HepG2 (cell line): ENCODE data around the gene TGFB2. TPM values are rescaled to one million over a fixed set of nuclear protein-coding genes. Genes with fewer than 3 reads are reported as not detected.
A peak's percentile ranks its signal among the peaks of the same experiment; 100 is the strongest.

ENCODE experiments used
- ATAC-seq: fragments of 200-7000 bp; cut with Tn5 transposase; 3 replicates; pipeline ENCODE4 v1.9.1; 2020; ENCODE audit warnings: mild to moderate bottlenecking, moderate library complexity
- BruUV-seq: library from RNA; stranded (reverse); fragments of 400-500 nt; replicated peaks from 2 replicates; lab custom pipeline; 2021; lab: Mats Ljungman, UMichigan
- CTCF ChIA-PET: fragments of 300-600 bp; formaldehyde crosslinking; extraction: SDS; loops from one replicate; lab custom pipeline; 2021; ENCODE audit warnings: low total read pairs, inconsistent platforms, low intra/inter-chr PET ratio; lab: Yijun Ruan, JAX
- POLR2A ChIA-PET: fragments of 350-600 bp; sonication (Branson Sonifier 250); formaldehyde crosslinking; loops from one replicate; lab custom pipeline; 2020; ENCODE audit warnings: antibody characterized with exemption, inconsistent platforms; lab: Yijun Ruan, JAX
- DNase-seq: peaks from one replicate; pipeline ENCODE4 v3.0.0-alpha.2; 2015; ENCODE audit warnings: low spot score
- FAIRE-seq: peaks from 3 replicates; lab custom pipeline; 2011; peaks lifted over from hg19 to GRCh38; lab: Jason Lieb, UNC
- H2AFZ ChIP-seq: one replicate; pipeline ENCODE4 v1.6.1; 2011; ENCODE audit warnings: low read length, inconsistent platforms
- H3K27ac ChIP-seq: fragments of 300-600 bp; 3 replicates; pipeline ENCODE4 v1.8.0; 2011; ENCODE audit warnings: mixed run types, mild to moderate bottlenecking, mixed read lengths, low read length, inconsistent platforms; ENCODE audit not compliant: insufficient read depth; ENCODE audit errors: extremely low read length
- H3K27me3 ChIP-seq, 2 experiments: fragments of 200-600 bp in 1 of 2; 2 replicates in 1 of 2; 3 replicates in 1 of 2; pipeline versions ENCODE4 v1.6.0 to v1.8.0; 2011; ENCODE audit warnings: low read length in 2 of 2, mild to moderate bottlenecking in 2 of 2, moderate library complexity in 2 of 2, inconsistent platforms in 1 of 2; ENCODE audit not compliant: insufficient read depth in 2 of 2, control insufficient read depth in 1 of 2
- H3K36me3 ChIP-seq, 2 experiments: fragments of 200-600 bp in 1 of 2; replicated peaks in 1 of 2; 2 replicates in 1 of 2; 3 replicates in 1 of 2; pipeline versions ENCODE4 v1.5.1 to v1.8.0; 2011; ENCODE audit warnings: low read length in 2 of 2, inconsistent platforms in 1 of 2; ENCODE audit not compliant: insufficient read depth in 2 of 2, control insufficient read depth in 1 of 2
- H3K4me1 ChIP-seq: 2 replicates; pipeline ENCODE4 v1.5.1; 2012; ENCODE audit warnings: low read length, inconsistent platforms; ENCODE audit not compliant: insufficient read depth
- H3K4me2 ChIP-seq: 2 replicates; pipeline ENCODE4 v1.6.0; 2011; ENCODE audit warnings: low read depth, low read length, inconsistent platforms
- H3K4me3 ChIP-seq, 3 experiments: fragments of 200-600 bp in 1 of 3; sonication (generic), shearing (Covaris generic) in 1 of 3; replicated peaks in 1 of 3; 2 replicates each; pipeline ENCODE4 v1.5.1; 2011 to 2016; ENCODE audit warnings: low read length in 3 of 3, inconsistent platforms in 2 of 3, low read depth in 2 of 3, mild to moderate bottlenecking in 2 of 3, control low read depth in 1 of 3, mixed read lengths in 1 of 3; ENCODE audit not compliant: insufficient read depth in 1 of 3
- H3K79me2 ChIP-seq: one replicate; pipeline ENCODE4 v1.6.1; 2011; ENCODE audit warnings: low read length, inconsistent platforms; ENCODE audit not compliant: insufficient read depth
- H3K9ac ChIP-seq: 2 replicates; pipeline ENCODE4 v1.6.0; 2011; ENCODE audit warnings: mild to moderate bottlenecking, low read depth, low read length, inconsistent platforms; ENCODE audit not compliant: insufficient read depth
- H3K9me3 ChIP-seq: 2 replicates; pipeline ENCODE4 v1.5.1; 2012; ENCODE audit warnings: mild to moderate bottlenecking, low read length
- H4K20me1 ChIP-seq: 2 replicates; pipeline ENCODE4 v1.6.0; 2011; ENCODE audit warnings: inconsistent platforms, mild to moderate bottlenecking, low read length, moderate library complexity; ENCODE audit not compliant: insufficient read depth
- ADNP ChIP-seq: sonication (generic); formaldehyde crosslinking; IDR thresholded peaks from 2 replicates; pipeline ENCODE4 v1.4.0; 2020; ENCODE audit warnings: missing genetic modification reagents
- ARNTL ChIP-seq: sonication (generic); formaldehyde crosslinking; IDR thresholded peaks from 2 replicates; pipeline ENCODE4 v1.4.0; 2020; ENCODE audit warnings: mild to moderate bottlenecking, missing genetic modification reagents
- FLYWCH1 ChIP-seq: sonication (generic); formaldehyde crosslinking; IDR thresholded peaks from 2 replicates; pipeline ENCODE4 v1.8.1; 2023; ENCODE audit warnings: mild to moderate bottlenecking, missing genetic modification reagents
- FOSL1 ChIP-seq: sonication (generic); formaldehyde crosslinking; IDR thresholded peaks from 2 replicates; pipeline ENCODE4 v1.9.0; 2021; ENCODE audit warnings: missing genetic modification reagents, borderline replicate concordance
- MAFF ChIP-seq: IDR thresholded peaks from 2 replicates; pipeline ENCODE4 v1.6.1; 2011; ENCODE audit warnings: low read depth, low read length, improper control_type of control experiment
- MAFK ChIP-seq, 2 experiments: IDR thresholded peaks in 1 of 2; conservative IDR thresholded peaks in 1 of 2; 2 replicates each; pipeline ENCODE4 v1.6.1; 2011; ENCODE audit warnings: improper control_type of control experiment in 2 of 2, low read length in 2 of 2
- PHF21A ChIP-seq: sonication (generic); formaldehyde crosslinking; IDR thresholded peaks from 2 replicates; pipeline ENCODE4 v1.5.0; 2020; ENCODE audit warnings: mild to moderate bottlenecking, missing genetic modification reagents
- SNAPC2 ChIP-seq: sonication (generic); formaldehyde crosslinking; IDR thresholded peaks from 2 replicates; pipeline ENCODE4 v1.8.1; 2022; ENCODE audit warnings: mild to moderate bottlenecking, missing genetic modification reagents
- ZC3H13 ChIP-seq: sonication (generic); formaldehyde crosslinking; IDR thresholded peaks from 2 replicates; pipeline ENCODE4 v1.8.1; 2023; ENCODE audit warnings: mild to moderate bottlenecking, missing genetic modification reagents, moderate library complexity
- ZFX ChIP-seq: sonication (generic); formaldehyde crosslinking; IDR thresholded peaks from 2 replicates; pipeline ENCODE4 v1.4.0; 2020; ENCODE audit warnings: mild to moderate bottlenecking, low read depth, missing genetic modification reagents, moderate library complexity
- ZNF451 ChIP-seq: sonication (generic); formaldehyde crosslinking; IDR thresholded peaks from 2 replicates; pipeline ENCODE4 v1.5.0; 2020; ENCODE audit warnings: mild to moderate bottlenecking, missing genetic modification reagents
- WGBS: methylation state at CpG from one replicate; pipeline ENCODE4 v1.1.6; 2017; ENCODE audit warnings: low lambda C conversion rate; 5-methylcytosine and 5-hydroxymethylcytosine counted together
- in situ Hi-C: cut with HindIII; loops from 2 replicates; pipeline ENCODE4 v1.10.0; 2017; ENCODE audit warnings: low pct_unique_long_range_greater_than_20kb; ENCODE audit not compliant: extremely low pct_ligation_motif_present
- intact Hi-C: fragments of 100-400 bp; cut with micrococcal nuclease; formaldehyde crosslinking; loops from one replicate; pipeline ENCODE4 v1.10.0; 2022; ENCODE audit not compliant: unreplicated experiment
- polyA plus RNA-seq, 8 experiments: library from polyadenylated mRNA; depleted of rRNA in 3 of 8; stranded (reverse) in 7 of 8; unstranded in 1 of 8; fragments of >200 nt; fragmentation: Illumina TruSeq in 4 of 8; extraction: Trizol in 4 of 8; gene quantifications; 2 replicates each; pipeline versions ENCODE4 v1.2.1 to v1.2.3, GENCODE V29; 2011 to 2016; ENCODE audit warnings: low read depth in 4 of 8, missing spikeins in 1 of 8, mixed read lengths in 1 of 8; ENCODE audit not compliant: insufficient read depth in 1 of 8
- total RNA-seq, 5 experiments: library from RNA; depleted of rRNA; stranded (reverse); fragments of >200 nt; fragmentation: Illumina TruSeq; extraction: Trizol; gene quantifications; 2 replicates each; pipeline ENCODE4 v1.2.3, GENCODE V29; 2016; ENCODE audit warnings: low read depth in 1 of 5
- TF ChIP-seq, protein P1 (sequence below): sonication (generic); formaldehyde crosslinking; IDR thresholded peaks from 2 replicates; pipeline ENCODE4 v1.5.0; 2020; ENCODE audit warnings: missing genetic modification reagents, mild to moderate bottlenecking, borderline replicate concordance
- TF ChIP-seq, protein P2 (sequence below): sonication (generic); formaldehyde crosslinking; IDR thresholded peaks from 2 replicates; pipeline ENCODE4 v1.5.1; 2020; ENCODE audit warnings: mild to moderate bottlenecking, missing genetic modification reagents, moderate library complexity

Gene TGFB2
- total and polyA plus RNA-seq, 2 of the 13 experiments (the other 11 are each of a cell fraction or from before 2014, with no cell fraction given) = 0.07 TPM; not detected in 1

- 85% methylated on average over 5 of the region's 5 CpGs for WGBS
- CTCF ChIA-PET = no interaction called here
- H3K4me3 ChIP-seq = no peak overlapping the region
- in situ Hi-C loops = loop anchor here (5.0 to 25.0 kb wide), 2 partner anchors 160 to 950 kb away; no protein-coding TSS in a partner anchor
- H3K4me1 ChIP-seq = peaks cover 38% of the 10 kb centered on the region
- no peak overlapping the region for H3K9ac ChIP-seq
- no peak overlapping the region for H3K4me2 ChIP-seq
- H4K20me1 ChIP-seq = no peaks in the 10 kb centered on the region
- H3K9me3 ChIP-seq = no peaks in the 10 kb centered on the region
- no TSS peak for BruUV-seq
- no peaks in the 10 kb centered on the region for H3K27me3 ChIP-seq
- DNase-seq = no peak
- no peak for TF ChIP-seq ZFX (CRISPR knock-in tag)
- peak; percentile 41; the same call in 1 of the 2 replicates for TF ChIP-seq MAFF
- TF ChIP-seq PHF21A = no peak
- peak; percentile 26 to 55; a peak in 2 of 4 replicates for TF ChIP-seq MAFK (conservative IDR thresholded peaks at IDR 0.05 in 1 of 2, IDR thresholded peaks at IDR 0.05 in 1 of 2; ENCODE audit: low read length in 2 of 2)
- no peak for TF ChIP-seq SNAPC2 (CRISPR knock-in tag)
- TF ChIP-seq ZNF451 (CRISPR knock-in tag) = no peak
- no peak for TF ChIP-seq FLYWCH1
- TF ChIP-seq FOSL1 (CRISPR knock-in tag) = no peak
- no peaks in the 10 kb centered on the region for H3K36me3 ChIP-seq
- ATAC-seq = no peak
- POLR2A ChIA-PET = no interaction called here
- H3K27ac ChIP-seq = no peak overlapping the region
- intact Hi-C loops = no loop called here
- no peaks in the 10 kb centered on the region for H3K79me2 ChIP-seq
- FAIRE-seq = no peak
- H2AFZ ChIP-seq = no peak overlapping the region
Observed at GRCh38 chr1:218362418-218363076, 17.4 kb downstream of the TGFB2 start.

GRCh38 chr1:218363141-218363540 is 18.0 kb downstream of the TGFB2 start:
- Histone ChIP-seq H3K27ac (no peak overlapping the region), H3K79me2 (no peaks in the 10 kb centered on the region)
- WGBS = 50% methylated on average over 1 of the region's 1 CpG
- TF ChIP-seq, protein P1, sequence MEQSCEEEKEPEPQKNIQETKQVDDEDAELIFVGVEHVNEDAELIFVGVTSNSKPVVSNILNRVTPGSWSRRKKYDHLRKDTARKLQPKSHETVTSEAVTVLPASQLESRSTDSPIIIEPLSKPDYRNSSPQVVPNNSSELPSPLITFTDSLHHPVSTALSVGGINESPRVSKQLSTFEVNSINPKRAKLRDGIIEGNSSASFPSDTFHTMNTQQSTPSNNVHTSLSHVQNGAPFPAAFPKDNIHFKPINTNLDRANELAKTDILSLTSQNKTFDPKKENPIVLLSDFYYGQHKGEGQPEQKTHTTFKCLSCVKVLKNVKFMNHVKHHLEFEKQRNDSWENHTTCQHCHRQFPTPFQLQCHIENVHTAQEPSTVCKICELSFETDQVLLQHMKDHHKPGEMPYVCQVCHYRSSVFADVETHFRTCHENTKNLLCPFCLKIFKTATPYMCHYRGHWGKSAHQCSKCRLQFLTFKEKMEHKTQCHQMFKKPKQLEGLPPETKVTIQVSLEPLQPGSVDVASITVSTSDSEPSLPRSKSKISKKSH (CRISPR knock-in tag) = no peak
- TF ChIP-seq, protein P2, sequence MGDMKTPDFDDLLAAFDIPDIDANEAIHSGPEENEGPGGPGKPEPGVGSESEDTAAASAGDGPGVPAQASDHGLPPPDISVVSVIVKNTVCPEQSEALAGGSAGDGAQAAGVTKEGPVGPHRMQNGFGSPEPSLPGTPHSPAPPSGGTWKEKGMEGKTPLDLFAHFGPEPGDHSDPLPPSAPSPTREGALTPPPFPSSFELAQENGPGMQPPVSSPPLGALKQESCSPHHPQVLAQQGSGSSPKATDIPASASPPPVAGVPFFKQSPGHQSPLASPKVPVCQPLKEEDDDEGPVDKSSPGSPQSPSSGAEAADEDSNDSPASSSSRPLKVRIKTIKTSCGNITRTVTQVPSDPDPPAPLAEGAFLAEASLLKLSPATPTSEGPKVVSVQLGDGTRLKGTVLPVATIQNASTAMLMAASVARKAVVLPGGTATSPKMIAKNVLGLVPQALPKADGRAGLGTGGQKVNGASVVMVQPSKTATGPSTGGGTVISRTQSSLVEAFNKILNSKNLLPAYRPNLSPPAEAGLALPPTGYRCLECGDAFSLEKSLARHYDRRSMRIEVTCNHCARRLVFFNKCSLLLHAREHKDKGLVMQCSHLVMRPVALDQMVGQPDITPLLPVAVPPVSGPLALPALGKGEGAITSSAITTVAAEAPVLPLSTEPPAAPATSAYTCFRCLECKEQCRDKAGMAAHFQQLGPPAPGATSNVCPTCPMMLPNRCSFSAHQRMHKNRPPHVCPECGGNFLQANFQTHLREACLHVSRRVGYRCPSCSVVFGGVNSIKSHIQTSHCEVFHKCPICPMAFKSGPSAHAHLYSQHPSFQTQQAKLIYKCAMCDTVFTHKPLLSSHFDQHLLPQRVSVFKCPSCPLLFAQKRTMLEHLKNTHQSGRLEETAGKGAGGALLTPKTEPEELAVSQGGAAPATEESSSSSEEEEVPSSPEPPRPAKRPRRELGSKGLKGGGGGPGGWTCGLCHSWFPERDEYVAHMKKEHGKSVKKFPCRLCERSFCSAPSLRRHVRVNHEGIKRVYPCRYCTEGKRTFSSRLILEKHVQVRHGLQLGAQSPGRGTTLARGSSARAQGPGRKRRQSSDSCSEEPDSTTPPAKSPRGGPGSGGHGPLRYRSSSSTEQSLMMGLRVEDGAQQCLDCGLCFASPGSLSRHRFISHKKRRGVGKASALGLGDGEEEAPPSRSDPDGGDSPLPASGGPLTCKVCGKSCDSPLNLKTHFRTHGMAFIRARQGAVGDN (CRISPR knock-in tag) = no peak
- TF ChIP-seq ZC3H13 (CRISPR knock-in tag) = no peak
- no peak for TF ChIP-seq ARNTL (CRISPR knock-in tag)
- no peak for TF ChIP-seq ADNP

More at GRCh38 chr1:218363141-218363540, 18.0 kb downstream of the TGFB2 start:
- CTCF ChIA-PET = no interaction called here
- FAIRE-seq (no peak), DNase-seq (no peak), ATAC-seq (no peak)
- no peaks in the 10 kb centered on the region for H3K9me3 ChIP-seq
- peaks cover 44% of the 10 kb centered on the region for H3K4me1 ChIP-seq
- H2AFZ ChIP-seq = no peak overlapping the region
- BruUV-seq = no TSS peak
- POLR2A ChIA-PET = interaction anchor here (1.0 kb wide), 1 partner anchor 9 kb away, joined by 3 read pairs; no protein-coding TSS in a partner anchor
- H3K4me2 ChIP-seq = no peak overlapping the region
- intact Hi-C loops = no loop called here
- in situ Hi-C loops = loop anchor here (5.0 to 25.0 kb wide), 2 partner anchors 159 to 949 kb away; no protein-coding TSS in a partner anchor
- H4K20me1 ChIP-seq = no peaks in the 10 kb centered on the region
- H3K36me3 ChIP-seq = no peaks in the 10 kb centered on the region
- no peaks in the 10 kb centered on the region for H3K27me3 ChIP-seq
- H3K4me3 ChIP-seq = no peak overlapping the region
- H3K9ac ChIP-seq = no peak overlapping the region
